ENCODE measurements around the gene NSD2.

NSD2 gene

DNA sequence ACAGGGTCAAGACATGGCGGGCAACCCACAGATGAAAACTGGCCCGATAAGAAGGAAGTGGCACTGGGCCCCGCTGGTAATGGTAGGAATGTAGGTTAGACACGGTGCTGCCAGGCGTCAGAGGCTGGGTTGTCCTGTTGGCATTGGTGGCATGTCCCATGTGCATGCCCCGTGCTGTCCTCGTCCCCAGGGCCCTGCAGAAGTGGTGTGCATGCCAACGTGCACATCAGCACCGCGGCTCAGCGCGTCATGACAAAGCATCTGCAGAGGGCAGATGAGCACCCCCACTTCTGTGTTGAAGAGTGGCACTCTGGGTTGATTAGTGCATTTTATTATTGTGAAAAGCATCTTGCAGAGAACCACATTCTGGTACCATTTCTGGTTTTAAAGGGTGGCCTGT is 102.0 kb downstream of the NSD2 start:
- no peak for DNase-seq

DNA sequence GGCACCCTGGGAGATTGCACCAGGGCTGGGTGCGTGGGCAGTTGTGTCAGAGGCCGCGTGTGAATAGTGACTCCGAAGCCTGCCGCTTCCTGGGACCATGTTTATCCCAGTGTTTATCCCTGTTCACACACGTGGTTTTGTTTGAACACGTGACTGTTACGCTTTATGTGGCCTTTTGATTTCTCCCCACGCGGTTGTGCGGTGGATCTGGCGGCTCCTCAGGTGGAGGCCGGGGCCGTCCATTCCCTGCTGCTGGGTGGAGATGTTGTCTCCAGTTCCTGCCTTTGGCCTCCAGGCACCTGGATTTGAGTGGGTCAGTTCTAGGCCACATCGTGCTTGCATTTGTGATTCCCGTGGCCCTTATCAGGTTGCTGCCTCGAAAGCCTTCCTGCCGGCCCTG is 102.5 kb downstream of the NSD2 start:
- no peak for DNase-seq

DNA sequence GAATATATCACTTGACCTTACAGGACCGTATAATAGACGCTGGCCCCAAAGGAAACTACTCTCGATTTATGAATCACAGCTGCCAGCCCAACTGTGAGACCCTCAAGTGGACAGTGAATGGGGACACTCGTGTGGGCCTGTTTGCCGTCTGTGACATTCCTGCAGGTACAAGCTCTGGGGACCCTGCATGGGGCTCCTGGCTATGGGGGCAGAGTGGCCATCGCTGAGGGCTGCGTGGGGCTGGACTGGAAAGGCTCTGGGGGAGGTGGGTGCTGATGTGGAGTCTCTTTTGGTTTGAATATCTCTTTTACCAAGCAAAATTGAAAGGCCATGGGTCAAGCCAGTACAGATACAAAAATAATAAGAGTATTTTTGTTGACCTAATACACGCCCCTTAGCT is 103.6 kb downstream of the NSD2 start:
- DNase-seq, result no peak

- no peak for DNase-seq
Measured at GRCh38 chr4:1975391-1975801, 104.2 kb downstream of the NSD2 start.

GRCh38 chr4:1975880-1976279 is 104.7 kb downstream of the NSD2 start:
- DNase-seq, result no peak

DNA sequence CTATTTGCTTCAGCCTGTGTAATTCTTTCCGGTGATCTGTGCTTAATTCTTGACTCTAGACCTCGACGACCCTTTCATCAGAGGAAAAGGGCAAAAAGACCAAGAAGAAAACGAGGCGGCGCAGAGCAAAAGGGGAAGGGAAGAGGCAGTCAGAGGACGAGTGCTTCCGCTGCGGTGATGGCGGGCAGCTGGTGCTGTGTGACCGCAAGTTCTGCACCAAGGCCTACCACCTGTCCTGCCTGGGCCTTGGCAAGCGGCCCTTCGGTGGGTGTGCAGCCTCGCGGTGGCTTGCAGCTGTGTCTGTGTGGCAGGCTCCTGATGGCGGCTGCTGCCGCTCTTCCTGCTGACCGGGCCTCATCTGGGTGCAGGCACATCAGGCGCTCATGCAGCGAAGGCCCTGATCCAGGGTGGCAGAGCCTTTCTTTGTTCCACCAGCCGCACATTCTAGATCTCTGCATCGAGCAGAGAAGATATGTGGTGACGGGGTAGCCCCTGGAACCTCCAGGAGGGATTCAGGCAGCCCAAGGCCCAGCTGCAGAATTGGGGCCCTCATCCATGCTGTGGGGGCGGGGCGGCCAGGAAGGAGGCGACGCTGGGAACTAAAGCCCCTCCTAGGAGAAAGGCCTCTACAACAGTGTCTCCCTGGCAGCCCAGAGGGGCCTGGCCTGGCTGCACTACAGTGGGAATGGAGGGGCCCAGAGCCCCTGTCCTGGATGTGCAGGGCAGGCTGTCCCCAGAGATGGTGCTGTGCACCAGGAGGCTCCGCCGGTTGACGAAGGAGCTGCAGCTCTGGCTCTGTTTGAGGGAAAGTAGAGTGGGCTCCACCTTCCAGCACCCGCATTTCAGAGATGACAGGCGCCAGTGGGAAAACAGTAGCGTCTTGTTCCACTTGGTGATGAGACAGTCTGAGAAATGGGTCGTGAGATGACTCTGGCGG is 105.5 kb downstream of the NSD2 start:
- no peak for DNase-seq

DNA sequence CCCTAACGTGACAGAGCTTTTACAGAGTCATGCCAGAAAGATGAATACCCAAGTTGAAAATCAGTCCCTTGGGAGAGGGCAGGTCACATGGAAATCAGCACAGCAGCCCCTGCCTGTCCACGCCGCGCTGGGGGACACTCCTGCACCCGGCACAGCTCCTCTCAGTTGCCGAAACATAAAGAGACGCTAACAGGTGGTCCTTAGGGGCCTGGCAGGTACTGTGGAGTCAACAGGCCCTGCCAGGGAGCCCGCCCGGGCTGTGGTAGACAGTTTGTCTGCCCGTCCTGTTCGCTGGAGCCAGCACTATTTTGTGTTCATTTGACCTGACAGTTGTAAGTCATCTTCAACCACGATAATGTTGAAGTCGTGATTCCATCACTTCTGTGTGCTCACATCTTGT is 107.0 kb downstream of the NSD2 start:
- no peak for DNase-seq

GRCh38 chr4:1978741-1979476 is 107.7 kb downstream of the NSD2 start:
- DNase-seq, result no peak

DNA sequence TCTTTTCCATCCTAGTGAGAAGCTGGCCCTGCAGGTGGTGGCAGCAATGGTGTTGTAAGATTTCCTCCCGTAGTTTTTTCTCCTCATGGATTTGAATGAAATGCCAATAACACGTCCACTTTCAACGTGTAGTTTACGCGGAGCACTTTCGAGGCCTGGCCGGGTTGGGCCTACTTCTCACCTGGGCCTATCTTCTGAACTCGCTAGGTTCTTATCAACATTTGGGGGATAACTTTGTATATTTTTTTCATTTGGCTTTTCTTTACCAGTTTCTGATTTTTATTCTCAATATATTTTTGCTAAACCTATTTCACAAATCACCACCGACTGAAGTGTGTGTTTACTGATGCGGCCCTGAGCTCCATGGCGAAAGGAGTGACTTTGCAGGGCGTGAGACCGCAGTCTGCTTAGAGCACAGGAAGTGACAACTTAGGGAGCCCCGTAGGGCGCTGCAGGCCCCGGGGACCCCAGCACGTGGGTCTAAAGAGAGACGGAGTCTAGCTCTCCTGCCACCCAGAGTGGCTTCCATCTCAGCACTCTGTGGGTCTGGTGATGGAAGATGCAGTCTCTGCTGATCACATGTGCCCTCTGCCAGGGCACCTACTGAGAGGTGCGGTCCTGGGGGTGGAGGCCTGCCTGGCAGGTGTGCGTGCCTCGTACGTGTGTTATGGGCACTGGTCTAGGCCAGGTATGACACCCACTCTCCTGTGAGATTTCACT is 108.4 kb downstream of the NSD2 start:
- no peak for DNase-seq

- DNase-seq, result no peak
Measured at GRCh38 chr4:1980561-1981041, 109.4 kb downstream of the NSD2 start.

DNA sequence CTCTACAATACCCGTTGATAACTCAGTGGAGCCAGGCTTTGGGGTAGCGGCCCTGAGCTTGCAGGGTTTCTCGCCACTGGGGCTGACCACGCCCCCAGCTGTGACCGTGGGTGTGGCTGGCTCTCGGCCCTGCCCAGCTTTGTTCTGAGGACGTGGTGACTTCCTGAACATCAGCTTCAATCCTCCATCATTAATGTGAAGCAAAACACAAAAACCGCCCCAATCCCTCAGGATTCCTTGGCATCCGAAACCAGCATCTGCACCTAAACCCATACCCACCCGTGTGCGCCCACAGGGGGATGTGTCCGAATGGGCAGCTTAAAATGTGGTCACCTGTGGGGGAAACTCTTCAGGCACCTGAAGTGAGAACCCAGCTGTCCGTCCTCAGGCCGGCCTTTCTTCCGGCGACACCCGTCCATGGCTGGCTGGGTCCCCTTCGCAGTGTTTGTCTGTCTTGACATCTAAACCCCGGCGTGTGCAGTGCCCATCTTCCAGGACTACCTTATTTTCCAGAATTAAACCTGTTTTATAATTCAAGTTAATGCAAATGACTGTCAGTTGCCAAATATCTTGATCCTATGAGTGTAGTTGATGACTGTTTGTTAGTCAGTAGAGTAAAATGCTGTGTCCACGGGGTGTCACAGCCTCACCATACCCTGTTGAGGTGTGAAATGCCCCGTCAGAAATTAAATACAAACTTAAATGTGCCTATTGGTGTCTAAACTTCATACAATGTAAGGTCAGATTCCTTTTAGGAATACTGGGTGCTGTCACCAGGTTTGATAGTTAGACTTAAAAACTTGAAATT is 110.3 kb downstream of the NSD2 start:
- no peak for DNase-seq

GRCh38 chr4:1982124-1983052 is 111.2 kb downstream of the NSD2 start:
- DNase-seq, result no peak

DNA sequence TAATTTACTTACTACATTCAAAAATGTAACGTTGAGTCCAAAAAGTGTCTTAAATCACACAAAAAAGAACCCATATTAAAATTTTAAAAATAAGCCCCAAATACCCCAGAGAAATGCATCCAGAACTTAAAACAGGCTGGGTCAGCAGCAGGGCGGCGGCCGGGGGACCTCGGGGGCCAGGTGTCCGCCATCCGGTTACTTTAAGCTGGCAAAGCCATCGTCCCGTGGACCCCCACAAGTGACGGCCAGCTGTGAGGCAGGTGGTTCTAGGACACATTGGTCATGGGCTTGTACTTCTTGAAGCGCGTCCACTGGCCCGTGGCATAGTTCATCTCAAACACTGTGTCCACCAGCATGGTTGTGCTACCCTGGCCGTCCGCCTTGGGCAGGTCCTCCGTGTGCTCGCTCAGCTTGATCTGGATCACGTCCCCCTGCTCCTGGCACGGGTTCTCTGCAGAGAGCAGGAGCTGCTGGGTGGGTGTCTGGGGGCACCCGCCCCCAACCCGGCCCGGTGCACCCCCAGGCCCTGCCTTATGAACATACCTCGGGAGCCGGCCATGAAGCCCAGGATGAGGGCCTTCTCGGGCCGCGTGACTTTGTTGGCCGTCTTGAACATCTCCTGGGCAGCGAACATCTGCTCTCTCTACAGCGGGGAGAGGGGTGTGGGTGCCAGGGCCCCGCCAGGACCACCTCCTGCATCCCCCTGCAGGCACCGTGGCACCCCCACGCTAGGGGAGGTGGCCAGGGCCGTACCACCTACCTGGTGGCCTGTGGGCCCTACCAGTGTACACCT is 112.1 kb downstream of the NSD2 start:
- no peak for DNase-seq

- DNase-seq, result no peak
Measured at GRCh38 chr4:1983846-1984405, 112.7 kb downstream of the NSD2 start.

GRCh38 chr4:1984406-1985191 is 113.4 kb downstream of the NSD2 start:
- DNase-seq, result no peak

DNA sequence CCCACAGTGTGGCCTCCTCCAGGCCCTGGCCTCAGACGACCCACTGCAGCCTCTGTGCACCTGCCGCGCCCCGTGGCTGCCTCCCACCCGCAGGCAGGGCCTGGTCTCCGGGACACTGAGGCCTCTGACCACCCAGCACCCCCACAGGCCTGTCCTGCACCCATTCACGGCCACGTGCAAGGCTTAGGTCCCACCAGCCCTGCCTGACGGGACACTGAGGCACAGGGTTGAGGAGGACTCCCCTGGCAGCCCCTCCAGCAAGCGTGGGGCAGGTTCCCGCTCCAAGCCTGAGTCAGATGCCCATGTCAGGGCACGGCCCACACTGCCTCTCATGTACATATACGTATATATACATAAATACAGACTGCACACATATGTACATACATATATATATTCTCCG is 114.1 kb downstream of the NSD2 start:
- DNase-seq, result no peak

GRCh38 chr4:1985780-1986577 is 114.8 kb downstream of the NSD2 start:
- no peak for DNase-seq

DNA sequence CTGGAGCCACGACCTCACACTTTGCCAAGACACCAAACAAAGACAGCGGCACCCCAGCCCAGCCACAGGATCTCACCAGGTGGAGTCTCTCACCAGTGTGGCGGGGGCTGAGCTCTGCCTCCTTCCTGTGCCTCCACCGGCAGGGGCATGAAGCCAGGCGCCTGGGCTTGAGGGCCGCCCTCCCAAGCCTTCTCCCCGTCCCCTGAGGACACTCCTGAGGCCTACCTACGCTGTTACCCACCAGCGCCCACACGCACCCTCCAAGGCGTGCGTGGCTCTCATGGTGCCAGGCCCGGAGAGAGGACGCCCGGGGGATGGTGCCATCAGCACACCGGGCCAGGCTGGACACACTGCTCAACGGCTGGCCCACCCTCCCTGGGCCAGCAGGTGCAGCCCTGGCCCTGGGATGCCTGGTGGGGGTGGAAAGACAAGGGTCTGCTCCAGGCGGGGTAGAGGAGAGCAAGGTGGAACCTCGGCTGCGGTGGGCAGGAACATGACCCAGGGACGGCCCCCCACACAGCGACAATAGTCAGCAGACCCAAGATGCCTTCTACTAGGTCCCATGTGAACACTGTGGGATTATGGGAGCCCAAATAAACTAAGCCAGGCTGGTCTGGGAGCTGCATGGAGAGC is 115.5 kb downstream of the NSD2 start:
- DNase-seq, result no peak

Measured in NCI-H1694 (cell line).